CD4-positive, alpha-beta T cell treated with Interleukin-21 for 1 hour (primary cell): ENCODE data around the gene BIRC2.

ENCODE experiments used
- DNase-seq: peaks from one replicate; pipeline ENCODE4 v3.0.0-alpha.2; 2020

Gene BIRC2

DNA sequence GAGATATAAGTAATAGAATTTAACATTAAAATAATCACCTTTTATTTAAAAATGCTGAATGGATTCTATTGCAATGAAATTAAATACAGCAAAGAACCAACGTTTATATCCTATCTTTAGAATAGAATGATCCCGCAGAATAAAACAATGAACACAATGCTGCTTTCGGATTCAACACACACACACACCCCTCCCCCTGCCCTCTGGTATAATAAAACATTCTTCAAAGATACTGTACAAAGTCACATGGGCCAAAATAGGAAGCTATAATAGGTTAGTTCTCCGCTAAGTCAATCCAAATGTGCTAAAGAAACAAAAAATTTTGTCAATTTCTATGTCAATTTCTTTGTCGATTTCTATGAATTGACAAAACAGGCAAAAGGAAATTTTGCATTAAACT, 58.5 kb downstream of the BIRC2 start:
- DNase-seq = no peak

DNA sequence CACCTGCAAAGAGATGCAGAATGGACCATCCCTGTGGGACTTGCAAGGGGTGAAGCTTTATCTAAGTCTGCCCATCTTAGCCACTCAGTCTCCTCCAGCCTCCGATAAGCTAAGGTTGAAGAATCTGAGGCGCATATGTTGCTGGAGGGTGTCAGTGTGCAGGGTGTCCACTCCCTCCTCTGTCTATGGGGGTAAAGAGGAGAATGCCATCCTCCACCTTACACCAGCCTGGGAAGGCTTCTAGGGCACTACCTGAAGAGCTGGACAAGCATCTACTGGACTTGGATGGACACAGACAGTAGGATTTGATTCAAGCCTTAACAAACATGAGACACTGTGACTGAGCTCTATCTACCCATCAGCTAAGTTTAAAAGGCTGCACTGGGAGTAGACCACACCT, 59.1 kb downstream of the BIRC2 start:
- no peak for DNase-seq

DNA sequence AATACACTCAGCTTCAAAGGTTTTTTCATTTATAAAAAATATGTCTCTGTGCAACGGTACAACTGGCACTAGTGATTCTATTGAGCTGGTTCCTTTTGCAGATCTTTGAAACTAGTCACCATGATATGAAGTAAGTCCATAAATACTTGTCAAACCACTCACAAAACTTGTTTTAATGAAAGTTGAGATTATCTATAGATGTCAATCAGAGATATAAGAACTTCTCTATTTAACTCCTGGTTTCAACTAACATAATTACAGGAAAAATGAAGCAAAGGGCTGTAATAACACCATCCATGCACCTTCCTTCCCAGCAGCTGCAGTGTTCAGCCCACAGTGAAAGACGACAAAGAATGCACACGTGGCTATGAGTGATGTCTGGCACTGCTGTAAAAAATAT, 60.9 kb downstream of the BIRC2 start:
- DNase-seq = no peak

DNA sequence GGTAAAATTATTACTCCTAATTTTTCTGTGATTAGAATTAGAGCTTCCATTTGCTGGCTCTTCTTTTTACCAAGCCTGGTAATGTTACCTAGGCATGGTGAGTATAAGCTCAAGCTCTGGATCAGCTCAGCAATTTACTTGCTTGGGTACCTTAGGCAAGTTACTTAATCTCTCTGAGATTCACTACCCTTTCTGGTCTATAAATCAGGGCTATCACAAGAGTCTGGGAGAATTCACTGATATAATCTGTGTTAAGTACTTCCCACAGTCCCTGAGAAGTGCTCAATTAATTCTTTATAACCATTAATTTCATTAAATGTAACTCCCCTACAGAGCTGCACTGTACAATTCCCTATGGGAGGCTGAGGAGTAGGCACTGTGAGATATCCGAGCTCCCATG, 61.3 kb downstream of the BIRC2 start:
- no peak for DNase-seq

DNA sequence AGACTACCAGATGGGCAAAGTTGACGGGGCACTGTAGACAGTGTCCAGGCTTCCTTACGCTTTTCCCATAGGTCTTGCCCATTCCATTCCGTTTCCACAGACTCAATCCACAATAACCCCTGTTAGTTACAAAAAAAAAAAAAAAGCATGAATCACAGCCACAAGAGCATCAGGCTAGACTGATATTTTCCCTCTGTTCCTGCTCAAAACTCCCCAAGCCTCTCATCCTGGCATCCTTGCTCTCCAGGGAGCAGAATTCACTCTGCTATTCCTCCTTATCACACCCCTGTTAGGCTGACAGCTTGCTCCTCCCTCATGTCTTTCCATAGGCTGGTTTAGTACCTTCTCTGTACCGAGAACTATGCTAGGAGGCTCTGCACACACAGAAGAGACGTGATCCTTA, 63.4 kb downstream of the BIRC2 start:
- no peak for DNase-seq

DNA sequence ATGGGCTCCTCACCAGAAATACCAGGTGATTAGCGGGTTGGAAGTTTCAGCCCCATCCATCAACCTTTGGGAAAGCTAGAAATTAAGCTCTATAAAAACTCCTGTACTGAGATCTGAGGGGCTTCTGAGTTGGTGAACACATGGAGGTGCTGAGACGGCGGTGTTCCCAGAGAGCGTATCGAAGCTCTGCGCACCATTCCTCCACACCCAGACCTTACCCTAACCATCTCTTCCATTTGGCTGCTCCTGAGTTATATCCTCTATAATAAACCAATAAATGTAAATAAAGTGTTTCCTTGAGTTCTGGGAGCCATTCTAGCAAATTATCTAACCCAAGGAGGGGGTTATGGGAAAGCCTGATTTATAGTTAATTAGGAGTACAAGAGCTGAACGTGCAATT, 64.1 kb downstream of the BIRC2 start:
- no peak for DNase-seq

DNA sequence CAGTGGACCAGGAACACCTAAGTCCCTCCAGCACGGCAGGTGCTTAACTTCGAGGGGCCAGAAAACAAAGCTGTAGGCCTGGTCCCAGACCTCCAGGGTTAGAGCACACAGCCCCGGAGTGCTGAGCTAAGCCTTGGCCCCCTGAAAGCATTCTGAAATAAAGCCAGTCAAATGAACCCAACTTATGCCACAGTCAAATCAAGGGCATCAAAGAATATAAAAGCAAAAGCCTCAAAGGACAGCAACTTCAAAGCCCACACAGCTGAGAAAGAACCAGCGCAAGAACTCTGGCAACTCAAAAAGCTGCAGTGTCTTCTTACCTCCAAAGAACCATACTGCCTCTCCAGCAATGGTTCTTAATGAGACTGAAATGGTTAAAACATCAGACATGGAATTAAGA, 66.5 kb downstream of the BIRC2 start:
- peak; percentile 45 for DNase-seq

DNA sequence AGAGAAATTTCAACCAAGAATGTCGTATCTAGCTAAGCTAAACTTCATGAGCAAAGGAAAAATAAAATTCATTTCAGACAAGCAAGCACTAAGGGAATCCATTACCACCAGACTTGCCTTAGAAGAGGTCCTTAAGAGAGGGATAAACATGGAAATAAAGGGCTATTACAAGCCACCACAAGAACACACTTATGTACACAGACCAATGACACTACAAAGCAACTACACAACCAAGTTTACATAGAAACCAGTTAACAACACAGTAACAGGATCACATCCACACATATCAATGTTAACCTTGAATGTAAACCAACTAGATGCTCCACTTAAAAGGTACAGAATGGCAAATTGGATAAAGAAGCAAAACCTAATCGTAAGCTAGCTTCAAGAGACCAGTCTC, 67.5 kb downstream of the BIRC2 start:
- no peak for DNase-seq

DNA sequence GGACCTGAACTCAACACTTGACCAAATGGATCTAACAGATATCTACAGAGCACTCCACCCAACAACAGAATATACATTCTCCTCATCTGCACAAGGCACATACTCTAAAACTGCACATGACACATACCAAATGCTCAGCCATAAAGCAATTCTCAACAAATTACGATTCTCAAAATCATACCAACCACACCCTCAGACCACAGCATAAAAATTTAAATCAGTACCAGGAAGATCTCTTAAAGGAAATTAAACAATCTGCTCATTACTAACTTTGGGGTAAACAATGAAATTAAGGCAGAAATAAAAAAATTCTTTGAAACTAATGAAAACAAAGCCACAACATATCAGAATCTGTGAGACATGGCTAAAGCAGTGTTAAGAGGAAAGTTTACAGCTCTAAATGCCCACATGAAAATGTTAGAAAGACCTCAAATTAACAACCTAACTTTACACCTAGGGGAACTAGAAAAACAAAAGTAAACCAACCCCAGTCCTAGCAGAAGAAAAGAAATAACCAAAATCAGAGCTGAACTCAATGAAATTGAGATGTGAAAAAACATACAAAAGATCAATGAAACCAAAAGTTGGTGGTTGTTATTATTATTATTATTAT, 68.4 kb downstream of the BIRC2 start:
- DNase-seq = peak; percentile 39

DNA sequence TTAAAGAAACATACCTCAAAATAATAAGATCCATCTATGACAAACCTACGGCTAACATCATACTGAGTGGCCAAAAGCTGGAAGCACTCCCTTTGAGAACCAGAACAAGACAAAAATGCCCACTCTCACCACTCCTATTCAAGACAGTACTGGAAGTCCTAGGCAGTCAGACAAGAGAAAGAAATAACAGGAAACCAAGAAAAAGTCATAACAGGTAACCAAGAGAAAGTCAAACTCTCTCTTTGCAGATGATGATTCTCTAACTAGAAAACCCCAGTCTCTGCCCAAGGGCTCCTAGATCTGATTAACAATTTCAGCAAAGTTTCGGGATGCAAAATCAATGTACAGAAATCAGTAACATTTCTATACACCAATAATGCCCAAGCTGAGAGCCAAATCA, 70.0 kb downstream of the BIRC2 start:
- DNase-seq = peak; percentile 34

DNA sequence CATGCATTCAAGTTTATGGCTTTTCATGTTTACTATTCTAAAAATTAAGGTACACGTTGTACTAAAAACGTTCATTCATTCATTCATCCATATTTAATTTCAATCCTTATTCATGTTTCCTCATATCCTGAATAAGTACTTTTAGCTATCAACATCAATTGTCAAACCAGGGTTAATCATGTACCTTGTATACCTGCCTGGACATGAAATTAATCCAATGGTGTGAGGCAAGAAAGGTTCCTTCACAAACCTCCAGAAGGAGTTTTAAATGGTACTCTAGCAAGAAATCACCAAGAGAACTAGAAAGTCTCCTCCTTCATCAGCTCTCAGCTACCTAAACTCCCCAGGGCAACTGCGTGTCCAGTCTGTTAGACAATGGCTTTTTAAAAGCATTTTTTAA, 72.2 kb downstream of the BIRC2 start:
- no peak for DNase-seq

DNA sequence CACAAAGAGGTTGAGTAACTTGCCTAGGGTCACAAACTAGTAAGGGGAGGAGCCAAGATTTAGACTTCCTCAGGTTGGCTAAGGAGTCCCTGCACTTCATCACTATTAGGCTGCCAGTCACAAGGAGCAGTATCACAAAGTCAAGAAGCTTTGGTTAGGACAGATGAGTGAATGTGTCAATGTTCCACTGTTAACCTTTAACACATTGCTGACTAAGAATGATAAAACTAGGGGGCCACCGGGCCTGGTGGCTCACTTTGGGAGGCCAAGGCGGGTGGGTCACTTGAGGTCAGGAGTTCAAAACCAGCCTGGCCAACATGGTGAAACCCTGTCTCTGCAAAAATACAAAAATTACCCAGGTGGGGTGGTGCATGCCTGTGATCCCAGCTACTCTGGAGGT, 73.5 kb downstream of the BIRC2 start:
- DNase-seq = no peak

DNA sequence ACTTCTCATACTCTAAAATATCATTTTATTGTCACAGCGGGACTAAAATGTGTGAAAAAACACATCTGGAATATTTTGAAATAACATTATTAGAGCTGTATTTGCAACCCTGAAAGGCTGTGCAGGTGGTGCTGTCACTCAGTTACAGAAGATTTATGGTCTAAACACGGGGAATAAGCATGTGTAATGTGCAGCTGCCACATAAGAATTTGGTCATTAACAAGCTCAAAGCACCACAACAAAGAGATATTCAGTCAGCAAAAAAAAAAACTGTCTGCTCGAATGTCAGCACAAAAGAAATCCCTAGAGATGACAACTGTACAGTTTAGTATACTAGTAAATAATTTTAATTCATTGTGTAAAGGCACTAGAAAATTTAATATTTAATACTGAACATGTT, 74.2 kb downstream of the BIRC2 start:
- no peak for DNase-seq

DNA sequence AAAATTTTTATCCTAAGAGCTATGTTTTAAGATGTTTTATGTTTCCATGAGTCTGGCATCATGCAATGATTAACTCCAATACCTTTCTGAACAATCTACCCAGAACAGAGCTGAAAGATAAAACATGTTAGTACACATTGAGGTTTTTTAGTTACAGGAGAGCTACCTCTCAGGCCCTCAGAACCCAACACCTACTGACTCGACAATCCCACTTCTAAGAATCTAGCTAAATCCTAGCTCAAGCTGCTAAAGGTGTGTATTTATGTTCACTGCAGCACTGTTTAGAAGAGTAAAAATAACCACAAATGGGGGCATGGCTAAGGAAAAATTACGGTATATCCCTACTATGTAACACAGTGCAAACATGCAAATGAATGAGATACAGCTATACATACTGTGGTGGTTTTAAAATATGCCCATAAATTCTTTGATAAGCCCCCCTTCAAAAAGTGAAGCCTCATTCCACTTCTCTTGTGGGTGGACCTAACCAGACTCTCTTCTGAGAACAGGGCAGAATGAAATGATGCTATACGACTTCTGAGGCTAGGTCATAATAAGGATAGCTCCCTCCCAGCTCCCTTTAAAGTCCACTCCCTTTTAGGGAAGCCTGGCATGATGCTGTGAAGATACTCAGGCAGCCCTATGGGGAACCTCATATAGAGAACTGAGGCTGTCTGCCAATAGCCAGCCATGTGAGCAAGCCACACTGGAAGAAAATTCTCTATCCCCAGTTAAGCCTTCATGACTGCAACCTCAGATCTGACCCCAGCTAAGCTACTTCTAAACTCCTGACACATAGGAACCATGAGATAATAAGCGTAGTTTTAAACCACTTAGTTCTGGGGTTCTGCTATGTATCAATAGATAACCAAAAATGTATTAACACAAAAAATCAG, 76.1 kb downstream of the BIRC2 start:
- DNase-seq = no peak

DNA sequence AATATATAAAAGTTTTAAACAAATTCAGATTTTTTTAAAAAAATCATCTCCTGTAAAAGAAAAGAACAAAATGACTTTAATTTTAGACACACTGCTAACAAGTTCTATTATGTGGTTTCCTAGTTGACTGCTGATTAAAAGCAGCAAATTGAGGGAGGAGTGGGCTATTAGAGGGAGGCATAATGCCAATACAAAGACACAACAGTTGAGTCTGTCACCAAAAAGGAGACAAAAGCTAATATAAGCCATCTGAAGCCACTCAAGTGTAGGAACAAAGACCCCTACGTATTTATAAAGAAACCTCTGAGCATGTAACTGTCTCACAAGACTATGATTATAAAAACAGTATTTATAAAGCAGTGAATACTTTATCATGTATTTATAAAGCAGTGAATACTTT, 76.9 kb downstream of the BIRC2 start:
- DNase-seq = no peak

DNA sequence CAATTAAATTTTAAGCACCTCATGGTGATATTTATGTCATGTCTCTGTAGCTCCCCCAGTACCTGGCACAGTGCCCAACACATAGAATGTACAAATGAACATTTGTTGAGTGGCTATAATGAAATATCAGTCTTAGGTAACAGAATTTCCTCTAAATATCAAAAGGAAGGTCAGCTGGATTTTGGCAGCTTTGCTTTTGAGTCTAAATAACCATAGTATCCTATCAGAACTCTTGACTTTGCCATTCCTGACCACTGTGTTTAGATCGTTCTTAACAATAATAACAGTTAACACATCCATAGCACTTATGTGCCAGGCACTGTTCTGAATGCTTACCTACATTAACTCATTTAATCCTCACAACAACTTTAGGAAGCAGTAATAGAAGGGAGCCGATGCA, 79.0 kb downstream of the BIRC2 start:
- DNase-seq = no peak

DNA sequence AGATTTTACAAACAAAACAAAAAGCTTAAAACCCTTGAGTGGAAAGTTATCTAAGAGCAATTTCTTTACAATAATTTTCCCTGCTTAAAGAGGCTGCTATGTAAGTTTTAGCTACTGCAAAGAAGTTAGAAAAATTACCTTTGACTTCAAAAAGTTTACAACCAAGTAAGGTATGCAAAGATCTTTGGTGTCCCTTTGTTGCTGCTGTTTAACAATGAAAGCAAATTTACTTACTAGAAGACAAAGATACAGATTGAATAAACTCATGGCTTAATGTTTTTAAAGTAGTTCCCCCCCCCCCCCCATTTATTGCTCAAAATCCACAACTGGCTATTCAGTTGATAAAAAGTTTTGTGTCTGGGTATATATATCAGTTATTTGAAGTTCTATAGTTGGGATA, 79.6 kb downstream of the BIRC2 start:
- DNase-seq = no peak

DNA sequence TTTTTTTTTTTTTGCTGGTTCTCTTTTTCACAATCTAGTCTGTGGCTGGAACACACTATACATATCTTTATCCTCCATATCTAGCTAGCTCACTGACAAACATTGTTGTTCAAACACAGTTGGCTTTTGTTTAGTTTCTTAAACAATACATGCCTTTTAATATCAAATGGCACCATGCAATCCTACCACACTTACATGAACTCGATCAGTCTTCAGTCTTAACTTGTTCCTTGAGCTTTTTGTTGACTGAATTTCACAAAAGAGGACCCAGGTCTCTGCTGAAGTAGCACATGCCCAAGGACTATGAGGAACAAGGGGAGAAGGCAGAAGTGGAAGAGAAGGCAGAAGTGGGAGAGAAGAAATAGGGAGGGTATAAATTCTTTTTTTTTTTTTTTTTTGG, 80.1 kb downstream of the BIRC2 start:
- no peak for DNase-seq
